NCI-H2029 (cell line): ENCODE measurements around the gene YAF2.
"Not testable (repeated sequence)": the region's sequence is repeated elsewhere in the genome, so short reads cannot be mapped to it uniquely, and the experiment has no call there.

Source experiments
- DNase-seq: peaks from one replicate; lab custom pipeline; 2025; lab: John Stamatoyannopoulos, UW

The YAF2 gene

DNA sequence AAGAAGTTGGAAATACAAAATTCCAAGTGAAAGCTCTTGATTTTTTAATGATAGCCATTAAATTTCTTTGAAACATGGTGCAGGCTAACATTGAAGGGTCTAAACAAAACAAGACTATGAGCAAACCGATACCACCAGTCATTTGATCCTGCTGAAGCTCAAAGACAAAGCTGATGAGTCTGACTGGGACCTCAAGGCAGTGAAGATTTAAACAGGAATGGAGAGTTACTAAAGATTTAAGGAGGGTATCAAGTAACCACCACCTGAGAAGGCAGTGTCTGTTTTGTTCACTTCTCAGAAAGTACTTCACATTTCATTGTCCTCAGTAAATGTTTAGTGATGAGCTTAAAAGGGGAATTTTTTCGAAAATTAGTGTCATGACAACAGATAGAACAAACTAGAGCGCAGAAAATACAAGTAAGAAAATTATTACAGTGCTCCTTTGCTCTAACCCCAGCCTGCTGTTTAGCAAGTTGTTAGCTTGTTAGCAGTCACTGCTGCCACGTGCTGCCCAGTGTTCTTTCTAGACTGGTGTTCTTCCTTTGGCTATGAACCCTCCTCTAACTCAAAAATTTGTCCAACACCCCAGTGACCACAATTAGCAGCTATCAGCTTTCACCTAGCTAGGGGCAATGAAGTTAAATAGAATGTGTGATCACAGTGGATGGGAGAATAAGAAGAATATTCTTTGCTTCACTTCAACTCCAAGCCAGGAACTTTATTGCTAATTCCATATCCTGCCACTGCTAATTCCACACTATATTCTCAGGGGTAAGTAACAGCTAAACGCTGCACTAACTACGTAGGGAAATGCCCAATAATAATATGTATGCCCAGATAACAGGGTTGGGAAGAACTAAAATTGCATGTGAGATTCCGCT lies 41.1 kb downstream of the YAF2 start:
- no peak for DNase-seq

DNA sequence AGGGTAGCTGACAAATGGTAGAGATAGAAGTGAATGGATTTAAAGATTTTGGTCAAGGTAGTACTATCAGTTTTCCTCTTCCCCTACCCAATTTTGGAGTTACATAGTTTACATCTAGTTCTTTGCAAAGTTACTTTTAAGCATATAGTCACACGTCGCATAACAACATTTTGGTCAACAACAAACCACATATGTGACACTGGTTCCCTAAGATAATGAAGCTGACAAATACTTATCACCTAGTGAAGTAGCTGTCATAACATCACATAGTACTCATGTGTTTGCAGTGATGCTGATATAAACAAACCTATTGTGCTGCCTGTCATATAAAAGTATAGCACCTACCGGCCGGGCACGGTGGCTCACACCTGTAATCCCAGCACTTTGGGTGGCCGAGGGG lies 45.4 kb downstream of the YAF2 start:
- no peak for DNase-seq

DNA sequence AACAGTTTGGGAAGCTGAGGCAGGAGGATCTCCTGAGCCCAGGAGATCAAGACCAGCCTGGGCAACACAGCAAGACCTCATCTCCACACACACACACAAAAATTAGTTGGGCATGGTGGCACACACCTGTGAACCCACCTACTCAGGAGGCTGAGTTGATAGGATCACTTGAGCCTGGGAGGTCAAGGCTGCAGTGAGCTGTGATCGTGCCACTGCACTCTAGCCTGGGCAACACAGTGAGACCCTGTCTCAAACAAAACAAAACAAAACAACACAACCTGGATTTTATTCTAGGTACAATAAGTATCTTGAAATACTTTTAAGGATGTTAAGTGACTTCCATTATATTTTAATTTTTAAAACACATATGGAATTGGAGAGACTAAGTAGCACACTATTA lies 45.8 kb downstream of the YAF2 start:
- no peak for DNase-seq

DNA sequence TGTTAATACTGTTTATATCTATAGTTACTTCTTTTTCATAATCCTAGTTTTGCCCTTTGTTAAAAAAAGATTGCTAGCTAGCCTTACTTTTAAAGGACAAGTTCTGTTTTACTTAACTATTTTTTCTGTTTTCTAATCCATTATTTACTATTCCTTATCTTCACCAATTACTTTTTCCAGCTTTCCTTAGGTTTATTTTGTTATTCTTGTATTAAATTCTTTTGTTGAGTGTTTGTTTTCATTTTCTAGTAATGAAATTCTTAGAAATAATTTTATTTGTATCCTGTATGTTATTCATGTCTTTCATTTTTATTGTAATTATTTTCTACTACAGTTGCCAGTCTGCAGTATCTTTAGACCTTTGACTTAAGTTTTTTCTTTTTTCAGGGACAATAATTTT lies 47.7 kb downstream of the YAF2 start:
- no peak for DNase-seq

DNA sequence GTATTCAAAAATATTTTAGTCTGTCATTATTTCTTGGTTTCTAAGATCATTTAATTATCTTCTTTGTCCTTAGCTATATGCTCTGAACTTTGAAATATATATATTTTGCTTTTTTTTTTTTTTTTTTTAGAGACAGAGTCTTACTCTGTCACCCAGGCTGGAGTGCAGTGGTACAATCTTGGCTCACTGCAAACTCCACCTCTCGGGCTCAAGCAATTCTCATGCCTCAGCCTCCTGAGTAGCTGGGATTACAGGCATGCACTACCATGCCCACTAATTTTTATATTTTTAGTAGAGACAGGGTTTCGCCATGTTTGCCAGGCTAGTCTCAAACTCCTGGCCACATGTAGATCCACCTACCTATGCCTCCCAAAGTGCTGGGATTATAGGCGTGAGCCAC lies 49.8 kb downstream of the YAF2 start:
- DNase-seq: not testable (repeated sequence)

DNA sequence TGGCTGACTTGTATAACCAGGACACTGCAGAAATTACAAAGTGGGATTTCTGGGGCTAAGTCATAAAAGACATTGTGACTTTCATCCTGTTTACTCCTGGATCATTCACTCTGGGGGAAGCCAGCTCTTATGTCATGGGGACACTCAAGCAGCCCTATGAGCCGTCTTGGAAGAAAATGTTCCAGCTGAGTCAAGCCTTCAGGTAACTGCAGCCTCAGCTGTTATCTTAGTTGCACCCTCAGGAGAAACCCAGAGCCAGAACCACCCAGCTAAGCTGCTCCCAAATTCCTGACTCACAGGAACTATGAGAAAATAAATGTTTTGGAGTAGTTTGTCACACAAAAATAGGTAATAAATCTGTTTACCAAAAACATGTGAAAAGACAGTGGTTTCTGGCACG lies 50.2 kb downstream of the YAF2 start:
- DNase-seq: no peak

DNA sequence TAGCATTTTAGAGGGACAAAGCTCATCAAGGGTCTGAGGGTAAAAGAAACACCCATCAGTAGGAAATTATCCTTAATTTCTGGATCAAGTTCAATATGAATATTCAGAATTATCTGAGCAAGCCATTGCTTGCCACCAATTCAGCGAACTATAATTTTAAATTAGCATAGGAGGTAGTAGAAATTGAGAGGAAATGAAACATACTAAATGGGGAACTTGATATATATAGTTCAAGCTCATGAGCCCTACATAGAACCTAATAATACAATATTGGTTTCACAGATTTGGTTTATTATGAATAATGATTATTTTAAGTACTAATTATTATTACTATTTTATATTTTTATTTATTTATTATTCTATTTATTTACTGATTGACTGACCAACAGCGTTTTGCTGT lies 51.3 kb downstream of the YAF2 start:
- no peak for DNase-seq

DNA sequence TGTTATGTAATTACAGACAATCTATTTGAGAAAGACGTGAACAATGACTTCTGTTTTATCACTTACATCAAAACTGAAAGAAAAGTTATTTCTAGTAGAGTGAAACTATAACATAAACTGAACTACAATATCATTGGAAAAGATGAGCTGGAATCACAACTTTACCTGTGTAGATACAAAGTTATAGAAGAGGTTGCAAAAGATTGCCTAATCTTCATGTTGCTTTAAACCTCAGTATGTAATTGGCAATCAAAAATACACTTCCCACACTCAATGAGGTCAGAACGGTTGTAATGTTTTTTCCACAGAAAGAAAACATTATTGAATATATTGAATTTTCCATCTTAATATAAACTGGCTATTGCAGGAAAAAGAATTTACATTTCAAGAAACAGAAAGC lies 55.7 kb downstream of the YAF2 start:
- DNase-seq: no peak

DNA sequence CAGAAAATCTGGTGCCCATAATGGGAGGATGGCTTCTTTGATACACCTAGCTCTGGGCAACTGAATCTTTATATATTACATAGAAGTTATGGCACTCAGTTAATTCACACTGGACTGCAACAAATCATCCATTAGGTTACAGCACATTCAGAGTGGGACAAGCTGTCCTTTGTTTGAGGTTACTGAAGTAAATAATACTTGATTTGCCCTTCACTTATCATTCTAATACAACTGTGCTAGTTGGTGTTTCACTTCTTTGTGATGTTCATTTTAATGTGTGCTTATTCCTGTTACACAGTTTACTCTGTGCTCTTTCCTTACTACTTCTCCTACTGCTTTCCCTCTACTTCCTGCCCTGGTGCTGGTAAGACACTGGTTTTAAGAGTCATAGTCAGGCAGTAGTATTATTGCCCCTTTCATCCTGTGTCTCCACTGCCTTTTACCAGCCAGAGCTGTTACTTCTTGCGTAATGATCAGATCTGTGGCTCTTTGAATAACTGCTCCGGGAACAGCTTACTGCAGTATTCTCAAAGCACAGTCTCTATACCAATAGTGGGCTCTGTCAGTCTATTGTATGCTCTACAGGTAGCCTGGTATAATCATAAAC lies 57.0 kb downstream of the YAF2 start:
- DNase-seq: no peak

DNA sequence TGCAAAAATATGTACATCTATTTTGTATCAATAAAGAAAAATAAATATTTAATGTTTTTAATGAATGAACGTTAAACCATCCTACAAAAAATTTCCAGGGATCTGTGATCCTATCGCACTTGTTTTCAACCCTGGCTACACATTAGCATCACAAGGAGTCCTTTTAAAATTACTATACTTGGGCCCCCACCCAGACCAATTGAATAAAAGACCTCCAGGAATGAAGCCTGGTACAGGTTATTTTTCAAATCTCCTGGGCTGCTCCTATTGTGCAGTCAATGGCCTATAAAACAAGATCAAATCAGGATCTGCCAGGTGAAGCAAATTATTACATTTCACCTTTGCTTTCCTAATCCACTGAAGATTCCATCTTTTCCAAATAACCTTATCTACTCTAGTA lies 59.9 kb downstream of the YAF2 start:
- DNase-seq: no peak

DNA sequence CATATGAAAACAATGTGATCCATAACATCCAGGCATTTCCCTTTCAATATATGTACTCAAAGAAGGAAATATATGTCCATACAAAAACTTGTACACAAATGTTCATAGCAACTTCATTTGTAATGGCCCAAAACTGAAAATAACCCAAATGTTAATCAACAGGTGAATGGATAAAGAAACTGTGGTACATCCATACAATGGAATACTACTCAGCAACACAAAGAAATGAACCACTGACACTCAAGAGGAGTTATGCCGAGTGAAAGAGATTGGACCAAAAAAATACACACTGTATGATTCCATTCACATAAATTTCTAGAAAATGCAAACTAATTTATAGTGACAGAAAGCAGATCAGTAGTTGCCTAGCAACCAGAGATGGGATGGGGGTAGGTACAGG lies 63.1 kb downstream of the YAF2 start:
- DNase-seq: no peak

DNA sequence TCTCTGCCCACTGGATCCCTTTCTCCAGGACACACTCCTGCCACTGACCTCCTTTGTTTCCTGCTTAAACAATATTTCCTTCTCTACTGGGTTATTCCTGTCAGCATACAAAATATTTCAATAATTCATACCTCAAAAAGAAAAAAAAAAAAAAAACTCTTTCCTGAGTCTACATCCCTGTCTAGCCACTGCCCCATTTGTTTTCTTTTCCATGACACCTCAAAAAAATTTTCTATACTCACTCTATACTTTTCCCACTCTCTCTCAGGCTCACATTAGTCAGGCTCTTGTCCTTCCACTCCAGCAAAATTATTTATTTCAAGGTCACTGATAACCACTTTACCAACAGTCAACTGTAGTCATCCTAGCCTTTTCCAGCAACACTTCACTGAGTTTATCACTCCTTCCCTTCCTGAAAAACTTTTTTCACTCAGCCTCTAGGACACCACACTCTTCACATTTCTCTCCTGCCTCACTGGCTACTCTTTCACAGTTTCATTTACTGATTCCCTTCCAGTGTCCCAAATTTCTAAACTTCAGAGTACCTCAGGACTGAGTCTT lies 64.0 kb downstream of the YAF2 start:
- DNase-seq: no peak

DNA sequence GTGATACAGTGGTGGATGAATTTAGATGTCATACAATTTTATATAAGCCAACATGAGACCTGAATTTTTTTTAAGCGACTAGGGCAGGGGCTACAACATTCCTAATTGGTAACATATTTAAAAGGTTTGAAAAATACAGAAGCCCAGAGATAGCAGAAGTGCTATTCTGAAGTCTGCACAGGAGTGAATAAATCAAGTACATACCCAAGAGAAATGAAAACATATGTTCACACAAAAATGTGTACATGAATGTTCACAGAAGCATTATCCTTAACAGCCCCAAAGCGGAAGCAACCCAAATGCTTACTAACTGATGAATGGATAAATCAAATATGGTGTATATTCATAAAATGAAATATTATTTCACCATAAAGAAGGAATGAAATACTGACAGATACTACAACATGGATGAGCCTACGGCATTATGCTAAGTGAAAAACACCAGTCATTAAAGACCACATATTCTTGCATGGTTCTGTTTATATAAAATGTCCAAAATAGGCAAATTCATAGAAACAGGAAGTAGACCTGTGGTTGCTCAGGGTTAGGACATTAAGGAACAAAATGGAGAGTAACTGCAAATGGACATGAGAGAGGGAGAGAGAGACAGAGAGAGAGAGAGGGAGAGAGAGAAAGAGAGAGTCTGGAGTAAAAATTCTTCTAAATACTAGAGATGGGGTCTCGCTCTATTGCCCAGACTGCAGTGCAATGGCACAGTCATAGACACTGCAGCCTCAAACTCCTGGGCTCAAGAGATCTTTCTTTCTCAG lies 65.4 kb downstream of the YAF2 start:
- DNase-seq: no peak

DNA sequence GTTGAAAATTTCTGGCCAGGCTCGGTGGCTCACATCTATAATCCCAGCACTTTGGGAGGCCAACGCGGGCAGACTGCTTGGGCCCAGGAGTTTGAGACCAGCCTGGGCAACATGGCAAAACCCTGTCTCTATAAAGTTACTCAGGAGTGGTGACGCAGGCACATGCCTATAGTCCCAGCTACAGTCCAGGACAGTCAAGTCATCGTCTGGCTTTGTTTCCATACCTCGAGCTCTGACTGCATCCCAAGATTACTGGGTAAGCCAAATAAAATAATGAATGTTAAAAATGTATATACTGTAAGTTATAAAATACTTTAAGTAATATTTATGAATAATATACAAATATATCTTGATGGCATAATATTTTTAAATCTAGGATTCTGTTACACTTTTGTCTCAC lies 70.3 kb downstream of the YAF2 start:
- DNase-seq: no peak

DNA sequence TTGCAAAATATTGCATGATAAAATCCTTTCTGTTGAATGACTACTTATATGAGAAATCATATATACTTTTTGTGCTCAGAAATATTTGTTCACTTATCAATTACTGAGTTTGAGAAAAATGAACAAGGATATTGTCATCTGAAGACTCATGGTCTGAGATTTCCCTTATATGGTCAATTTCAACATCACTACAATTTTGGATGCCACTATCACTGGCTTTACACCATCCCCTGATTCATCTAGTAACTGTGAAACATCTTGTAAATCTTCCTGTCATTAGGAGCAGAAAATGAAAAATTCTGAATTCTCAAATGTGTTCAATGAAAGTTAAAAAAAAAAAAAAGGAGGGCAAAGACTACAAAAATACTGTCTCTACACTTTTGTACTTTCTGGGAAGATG lies 71.5 kb downstream of the YAF2 start:
- no peak for DNase-seq

DNA sequence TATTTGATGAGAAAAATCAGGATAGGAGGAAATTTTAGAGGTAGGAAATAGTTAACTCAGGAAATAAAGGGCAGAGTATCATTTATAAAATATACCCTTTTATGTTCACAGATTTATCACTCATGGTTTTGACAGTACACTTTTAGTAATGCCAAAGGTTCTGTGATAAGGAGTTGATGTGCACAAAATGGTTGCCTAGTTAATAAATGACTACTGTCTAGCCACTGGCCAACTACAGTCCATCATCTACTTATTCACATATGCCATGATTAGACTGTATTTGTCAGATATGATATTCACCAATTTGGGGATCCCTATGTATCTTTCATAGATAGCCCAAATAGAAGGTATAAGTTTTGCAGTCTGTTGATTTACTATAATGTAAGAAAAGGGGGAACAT lies 74.1 kb downstream of the YAF2 start:
- DNase-seq: no peak

DNA sequence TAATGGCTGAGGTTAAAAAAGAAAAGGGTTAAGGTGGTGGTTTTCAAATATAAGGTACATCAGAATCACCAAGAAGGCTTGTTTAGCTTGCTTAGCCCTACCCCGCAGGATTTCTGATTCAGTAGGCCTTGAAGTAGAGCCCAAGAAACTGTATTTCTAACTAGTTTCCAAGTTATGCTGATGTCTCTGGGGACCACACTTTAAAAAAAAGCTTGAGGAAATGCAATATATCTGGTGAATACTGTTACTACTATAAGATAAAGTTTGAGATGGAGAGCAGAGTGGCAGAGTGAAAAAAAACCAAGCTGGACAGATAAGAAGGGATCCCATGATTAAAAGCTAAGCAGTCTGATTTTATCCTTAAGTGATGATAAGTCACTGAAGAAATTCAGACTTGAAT lies 75.1 kb downstream of the YAF2 start:
- DNase-seq: no peak

DNA sequence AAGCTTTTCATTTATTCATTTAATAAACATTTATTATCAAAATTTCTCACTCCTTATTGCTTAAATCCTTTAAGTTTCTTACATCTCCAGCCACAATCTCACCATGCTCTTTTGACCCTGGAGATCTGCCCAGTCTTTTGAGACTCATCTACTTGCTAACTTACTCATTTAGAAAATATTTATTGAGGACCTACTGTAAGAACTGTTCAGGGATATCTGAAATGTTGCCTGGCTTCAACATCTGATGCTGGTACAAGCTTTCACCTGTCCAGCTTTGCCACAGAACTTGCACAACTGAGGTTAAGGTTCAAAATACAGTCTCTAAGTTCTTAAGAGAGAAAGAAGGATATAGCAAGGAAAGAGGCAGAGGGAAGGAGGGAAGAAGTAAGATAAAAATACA lies 75.9 kb downstream of the YAF2 start:
- DNase-seq: no peak

DNA sequence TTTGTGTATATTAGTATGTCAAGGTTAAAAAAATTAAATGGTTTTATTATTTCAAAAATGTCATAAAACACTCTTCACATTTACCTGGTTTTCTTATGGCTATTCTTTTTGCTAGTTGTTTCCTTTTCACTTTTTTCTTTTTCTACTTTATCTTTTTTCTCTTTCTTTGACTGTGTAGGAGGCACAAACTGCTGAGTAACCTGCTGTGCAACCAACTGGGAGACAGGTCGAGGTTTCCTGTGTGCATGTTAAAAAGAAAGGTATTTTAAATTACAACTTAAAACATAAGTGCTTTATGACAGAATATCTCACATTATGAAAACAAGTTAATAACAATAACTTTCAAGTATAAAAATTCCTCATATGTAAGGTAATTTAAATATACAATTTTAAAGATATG lies 76.5 kb downstream of the YAF2 start:
- DNase-seq: no peak

DNA sequence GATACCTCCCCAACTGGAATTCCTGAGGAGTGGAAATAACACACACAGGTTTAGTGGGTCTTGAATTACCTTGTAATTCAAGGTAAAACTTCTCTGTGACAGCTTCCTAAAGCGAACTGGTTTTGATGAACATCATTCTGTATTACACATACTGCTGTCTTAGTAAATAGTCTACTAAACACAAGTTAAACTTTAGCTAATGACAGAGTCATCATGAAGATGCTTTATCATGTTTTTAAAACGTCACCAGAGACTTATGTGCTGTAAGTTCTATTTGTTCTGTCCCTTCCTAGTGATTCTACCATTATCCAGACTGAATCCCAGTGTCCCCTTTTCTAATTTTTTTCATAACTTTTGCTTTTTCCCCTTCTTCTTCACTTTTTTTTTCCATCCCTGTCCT lies 81.8 kb downstream of the YAF2 start:
- DNase-seq: no peak

DNA sequence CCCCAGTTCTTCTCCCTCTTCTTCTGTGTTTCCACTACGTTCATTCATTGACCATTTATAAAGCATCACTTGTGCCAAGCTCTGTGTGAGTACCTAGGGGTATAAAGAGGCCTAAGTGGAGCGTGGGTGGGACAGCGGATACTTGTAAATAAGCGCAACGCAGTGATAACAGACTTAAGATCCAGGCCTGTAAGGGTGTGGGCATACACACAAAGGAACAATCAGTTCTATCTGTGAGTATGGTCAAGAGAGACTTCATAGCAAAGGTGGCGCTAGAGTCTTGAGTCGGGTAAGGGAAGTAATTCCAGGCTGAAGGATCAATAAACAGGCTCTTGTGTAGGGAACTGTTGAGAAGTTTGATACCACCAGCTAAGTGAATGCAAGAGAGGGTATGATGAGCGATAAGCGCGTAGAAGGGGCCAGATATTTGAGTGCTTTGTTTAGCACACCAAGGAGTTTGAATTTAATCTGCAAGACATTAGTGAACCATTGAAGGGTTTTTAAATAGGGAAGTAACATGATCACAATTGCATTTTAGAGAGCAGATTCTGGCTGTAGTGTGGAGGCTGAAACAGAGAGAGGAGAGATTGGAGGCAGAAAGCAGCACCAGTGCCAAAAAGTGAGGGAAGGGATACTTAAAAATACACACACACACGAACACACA lies 92.4 kb downstream of the YAF2 start:
- DNase-seq: no peak

DNA sequence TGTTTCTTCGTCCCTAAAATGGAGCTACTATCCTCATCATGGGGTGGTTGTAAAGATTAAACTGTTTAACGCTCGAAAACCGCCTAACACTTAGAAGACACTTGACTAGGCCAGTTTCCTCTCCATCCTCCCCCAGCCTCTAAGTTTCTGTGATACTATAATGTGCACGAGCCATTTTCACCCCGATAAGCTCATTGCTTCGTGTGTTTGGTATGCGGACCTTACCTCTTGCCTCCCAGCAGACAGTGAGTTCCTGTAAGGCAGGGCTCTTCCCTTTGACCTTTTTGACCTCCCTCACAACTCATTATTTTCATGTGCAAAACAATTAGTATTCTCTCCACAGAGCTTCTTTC lies 92.9 kb downstream of the YAF2 start:
- no peak for DNase-seq
